A549 (cell line): ENCODE measurements around the gene PTPRN2.

Source experiments
- CHD2 ChIP-seq: fragments of 150-350 bp; IDR thresholded peaks from 2 replicates; pipeline ENCODE4 v1.6.1; 2014; ENCODE audit warnings: low read length; ENCODE audit not compliant: partially characterized antibody
- CHD4 ChIP-seq: fragments of 200-600 bp; sonication (generic); IDR thresholded peaks from 2 replicates; pipeline ENCODE4 v1.6.1; 2016; ENCODE audit warnings: antibody characterized with exemption, mild to moderate bottlenecking, borderline replicate concordance
- CTCF ChIP-seq: fragments of >200 bp; sonication (Bioruptor Twin); formaldehyde crosslinking; IDR thresholded peaks from 3 replicates; pipeline ENCODE4 v1.5.1; 2016
- E2F6 ChIP-seq: IDR thresholded peaks from 2 replicates; pipeline ENCODE4 v1.6.1; 2012; ENCODE audit warnings: low read depth, borderline replicate concordance
- EP300 ChIP-seq, 2 experiments: fragments of >200 bp; sonication (Bioruptor Twin); formaldehyde crosslinking; IDR thresholded peaks; 2 replicates in 1 of 2; 3 replicates in 1 of 2; pipeline ENCODE4 v1.6.1; 2016 to 2017
- ESRRA ChIP-seq: fragments of 150-350 bp; IDR thresholded peaks from 2 replicates; pipeline ENCODE4 v1.6.1; 2014; ENCODE audit warnings: mild to moderate bottlenecking, low read length, borderline replicate concordance
- HMGXB4 ChIP-seq: fragments of 250-450 bp; sonication (Bioruptor Pico); IDR thresholded peaks from 2 replicates; pipeline ENCODE4 v1.5.0; 2021; ENCODE audit warnings: mild to moderate bottlenecking, moderate library complexity, borderline replicate concordance
- MYC ChIP-seq: IDR thresholded peaks from 2 replicates; pipeline ENCODE4 v1.6.1; 2012; ENCODE audit warnings: mild to moderate bottlenecking, inconsistent platforms, low read length, improper control_type of control experiment, borderline replicate concordance
- PHF8 ChIP-seq: fragments of 200-600 bp; sonication (generic); IDR thresholded peaks from 2 replicates; pipeline ENCODE4 v1.6.1; 2016; ENCODE audit warnings: low read depth, mild to moderate bottlenecking, antibody characterized with exemption, moderate library complexity, borderline replicate concordance
- POLR2A ChIP-seq: IDR thresholded peaks from 2 replicates; pipeline ENCODE4 v1.6.1; 2012; ENCODE audit warnings: mild to moderate bottlenecking, low read length
- RCOR1 ChIP-seq: fragments of 150-350 bp; IDR thresholded peaks from 2 replicates; pipeline ENCODE4 v1.6.1; 2014; ENCODE audit warnings: antibody characterized with exemption, low read length, low read depth

- TF ChIP-seq PHF8: no peak
- TF ChIP-seq HMGXB4: no peak
- TF ChIP-seq CHD4: no peak
- TF ChIP-seq CTCF: no peak
- TF ChIP-seq EP300 (IDR thresholded peaks at IDR 0.05): no peak
- TF ChIP-seq POLR2A: no peak
- TF ChIP-seq RCOR1: no peak
- no peak for TF ChIP-seq CHD2
- no peak for TF ChIP-seq ESRRA
- TF ChIP-seq MYC: no peak
- TF ChIP-seq E2F6: no peak
These were observed 1073.9 kb downstream of the PTPRN2 start for GRCh38 chr7:157513682-157514081.
